ENCODE measurements around the gene TIE1.

Gene TIE1

GRCh38 chr1:43300378-43301094 is at the start of gene TIE1:
Gene TIE1, plus strand, starts transcription at chr1:43300982. Its CDS starts 90 bp downstream, at chr1:43301072.
- no peak for FAIRE-seq

GRCh38 chr1:43251024-43251423 is 49.8 kb upstream of the TIE1 start:
- no peak for FAIRE-seq

- no peak for FAIRE-seq
Measured at GRCh38 chr1:43252225-43252624, 48.6 kb upstream of the TIE1 start.

- no peak for FAIRE-seq
Measured at GRCh38 chr1:43253173-43253572, 47.6 kb upstream of the TIE1 start.

GRCh38 chr1:43253876-43254275 is 46.9 kb upstream of the TIE1 start:
- no peak for FAIRE-seq

GRCh38 chr1:43255438-43256210 is 45.2 kb upstream of the TIE1 start:
- no peak for FAIRE-seq

GRCh38 chr1:43256675-43257570 is 43.9 kb upstream of the TIE1 start:
- FAIRE-seq, result no peak

- no peak for FAIRE-seq
Measured at GRCh38 chr1:43258370-43258769, 42.4 kb upstream of the TIE1 start.

- FAIRE-seq, result no peak
Measured at GRCh38 chr1:43265431-43265830, 35.4 kb upstream of the TIE1 start.

GRCh38 chr1:43266881-43267280 is 33.9 kb upstream of the TIE1 start:
- no peak for FAIRE-seq

- FAIRE-seq, result no peak
Measured at GRCh38 chr1:43267291-43267805, 33.4 kb upstream of the TIE1 start.

- no peak for FAIRE-seq
Measured at GRCh38 chr1:43267818-43268425, 32.9 kb upstream of the TIE1 start.

GRCh38 chr1:43269627-43270375 is 31.0 kb upstream of the TIE1 start, which contains the start of gene TMEM125:
Gene TMEM125, plus strand, starts transcription at chr1:43269983. Its CDS starts 2,740 bp downstream, at chr1:43272723.
- FAIRE-seq, result no peak

GRCh38 chr1:43270421-43271095 is 30.2 kb upstream of the TIE1 start:
- no peak for FAIRE-seq

GRCh38 chr1:43271186-43272118 is 29.3 kb upstream of the TIE1 start:
- FAIRE-seq, result no peak

- no peak for FAIRE-seq
Measured at GRCh38 chr1:43272161-43272560, 28.6 kb upstream of the TIE1 start.

GRCh38 chr1:43272576-43273571 is 27.9 kb upstream of the TIE1 start:
- FAIRE-seq, result no peak

- no peak for FAIRE-seq
Measured at GRCh38 chr1:43273708-43274107, 27.1 kb upstream of the TIE1 start.
